ENCODE measurements around the gene WNT4. TPM values are rescaled to one million over a fixed set of nuclear protein-coding genes. Genes with fewer than 3 reads are reported as not detected.
A peak's percentile ranks its signal among the peaks of the same experiment; 100 is the strongest.

Gene WNT4
- total RNA-seq, 2 donors from 2014 or later, result 0.52 to 1.3 TPM

- WGBS, 2 donors, result 65 to 77% methylated on average over 15 of the region's 15 CpGs
- intact Hi-C loops (cut with DNase I), result loop anchor here (10.0 kb wide), 1 partner anchor 281 kb away; no protein-coding TSS in a partner anchor
Measured at GRCh38 chr1:22133931-22134324, 9.0 kb downstream of the WNT4 start.

GRCh38 chr1:22133247-22133930, 9.5 kb downstream of the WNT4 start:
- TF ChIP-seq, protein P1, sequence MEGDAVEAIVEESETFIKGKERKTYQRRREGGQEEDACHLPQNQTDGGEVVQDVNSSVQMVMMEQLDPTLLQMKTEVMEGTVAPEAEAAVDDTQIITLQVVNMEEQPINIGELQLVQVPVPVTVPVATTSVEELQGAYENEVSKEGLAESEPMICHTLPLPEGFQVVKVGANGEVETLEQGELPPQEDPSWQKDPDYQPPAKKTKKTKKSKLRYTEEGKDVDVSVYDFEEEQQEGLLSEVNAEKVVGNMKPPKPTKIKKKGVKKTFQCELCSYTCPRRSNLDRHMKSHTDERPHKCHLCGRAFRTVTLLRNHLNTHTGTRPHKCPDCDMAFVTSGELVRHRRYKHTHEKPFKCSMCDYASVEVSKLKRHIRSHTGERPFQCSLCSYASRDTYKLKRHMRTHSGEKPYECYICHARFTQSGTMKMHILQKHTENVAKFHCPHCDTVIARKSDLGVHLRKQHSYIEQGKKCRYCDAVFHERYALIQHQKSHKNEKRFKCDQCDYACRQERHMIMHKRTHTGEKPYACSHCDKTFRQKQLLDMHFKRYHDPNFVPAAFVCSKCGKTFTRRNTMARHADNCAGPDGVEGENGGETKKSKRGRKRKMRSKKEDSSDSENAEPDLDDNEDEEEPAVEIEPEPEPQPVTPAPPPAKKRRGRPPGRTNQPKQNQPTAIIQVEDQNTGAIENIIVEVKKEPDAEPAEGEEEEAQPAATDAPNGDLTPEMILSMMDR (IDR thresholded peaks at IDR 0.05), result no peak
- TF ChIP-seq POLR2A (IDR thresholded peaks at IDR 0.05), result no peak
- H3K4me1 ChIP-seq, result peaks cover 8% of the 10 kb centered on the region
- no peaks in the 10 kb centered on the region for H3K9me3 ChIP-seq
- DNase-seq (no peak), ATAC-seq (no peak)
- no peak overlapping the region for H3K4me3 ChIP-seq
- WGBS, 2 donors, result 78 to 94% methylated on average over 2 to 16 of the region's 16 CpGs
- no peaks in the 10 kb centered on the region for H3K36me3 ChIP-seq (replicated peaks in 1 of 2; ENCODE audit: insufficient read depth in 1 of 2, low read depth in 2 of 2)
- H3K27me3 ChIP-seq, result no peaks in the 10 kb centered on the region
- intact Hi-C loops (cut with DNase I), result loop anchor here (10.0 kb wide), 1 partner anchor 281 kb away; no protein-coding TSS in a partner anchor
- no peak overlapping the region for H3K27ac ChIP-seq

More at GRCh38 chr1:22133931-22134324, 9.0 kb downstream of the WNT4 start:
- ATAC-seq, result no peak
- Histone ChIP-seq H3K27me3 (no peaks in the 10 kb centered on the region), H3K27ac (no peak overlapping the region), H3K9me3 (no peaks in the 10 kb centered on the region), H3K4me1 (peaks cover 8% of the 10 kb centered on the region), H3K36me3 (replicated peaks in 1 of 2; ENCODE audit: insufficient read depth in 1 of 2, low read depth in 2 of 2) (no peaks in the 10 kb centered on the region), H3K4me3 (no peak overlapping the region)
- DNase-seq, result no peak
- TF ChIP-seq, protein P1 (IDR thresholded peaks at IDR 0.05), result no peak
- TF ChIP-seq POLR2A (IDR thresholded peaks at IDR 0.05), result no peak

DNA sequence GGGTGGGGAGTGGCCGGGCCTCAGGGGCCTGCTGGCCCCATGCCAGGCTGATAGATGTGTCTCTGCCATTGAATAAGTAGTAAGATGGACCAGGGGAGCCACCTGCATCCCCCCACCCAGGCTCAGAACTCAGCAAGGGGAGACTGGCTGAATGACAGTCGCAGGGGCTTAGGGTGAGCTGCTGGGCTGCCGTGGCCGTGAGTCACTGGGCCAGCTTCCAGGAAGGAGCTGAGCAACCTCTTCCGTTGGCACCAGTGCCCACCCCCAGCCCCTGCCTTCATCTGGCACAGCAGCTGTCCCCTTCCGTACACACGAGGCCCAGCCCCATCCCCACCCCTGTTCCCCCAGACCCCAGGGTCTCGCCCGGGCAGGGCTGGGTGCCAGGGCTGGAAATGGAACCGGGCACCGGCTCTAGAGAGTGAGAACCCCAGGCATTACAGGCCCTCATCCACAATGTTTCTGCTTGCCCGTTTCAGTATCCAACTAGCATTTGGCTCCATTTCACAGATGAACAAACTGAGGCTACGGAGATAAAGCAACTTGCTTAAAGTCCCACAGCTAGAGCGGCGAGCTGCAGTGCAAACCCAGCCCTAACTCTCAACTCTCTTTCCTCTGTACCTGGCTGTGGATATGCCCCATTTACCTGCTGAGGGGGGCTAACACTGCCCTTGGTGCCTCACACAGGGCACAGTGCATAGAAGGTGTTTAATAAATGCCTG, 10.2 kb downstream of the WNT4 start:
- no peak overlapping the region for H3K4me3 ChIP-seq
- no peak for TF ChIP-seq POLR2A (IDR thresholded peaks at IDR 0.05)
- TF ChIP-seq, protein P1 (IDR thresholded peaks at IDR 0.05), result no peak
- no peaks in the 10 kb centered on the region for H3K27me3 ChIP-seq
- no peaks in the 10 kb centered on the region for H3K36me3 ChIP-seq (replicated peaks in 1 of 2; ENCODE audit: insufficient read depth in 1 of 2, low read depth in 2 of 2)
- peak in 1 of 4 donors; percentile 47 for DNase-seq
- ATAC-seq, result no peak
- H3K27ac ChIP-seq, result no peak overlapping the region
- 59 to 89% methylated on average over 3 to 15 of the region's 15 CpGs for WGBS, 2 donors
- intact Hi-C loops (cut with DNase I), result loop anchor here (10.0 kb wide), 1 partner anchor 282 kb away; no protein-coding TSS in a partner anchor
- H3K4me1 ChIP-seq, result peaks cover 8% of the 10 kb centered on the region
- no peaks in the 10 kb centered on the region for H3K9me3 ChIP-seq

- ATAC-seq (peak; percentile 57), DNase-seq (peak; percentile 49 to 75 (median 58))
- Histone ChIP-seq H3K9me3 (no peaks in the 10 kb centered on the region), H3K27ac (no peak overlapping the region), H3K4me1 (peaks cover 8% of the 10 kb centered on the region), H3K36me3 (replicated peaks in 1 of 2; ENCODE audit: insufficient read depth in 1 of 2, low read depth in 2 of 2) (no peaks in the 10 kb centered on the region), H3K27me3 (no peaks in the 10 kb centered on the region), H3K4me3 (no peak overlapping the region)
- intact Hi-C loops (cut with DNase I), result loop anchor here (10.0 kb wide), 1 partner anchor 283 kb away; no protein-coding TSS in a partner anchor
- no peak for TF ChIP-seq POLR2A (IDR thresholded peaks at IDR 0.05)
- TF ChIP-seq, protein P1 (IDR thresholded peaks at IDR 0.05), result peak; percentile 61 to 79 (median 77)
- 10 to 19% methylated on average over 6 to 10 of the region's 10 CpGs for WGBS, 2 donors
Measured at GRCh38 chr1:22131875-22132486, 10.9 kb downstream of the WNT4 start.

Data from body of pancreas (tissue), 4 donors.